Smooth muscle cell (in vitro differentiated cells): ENCODE measurements around the gene POSTN. TPM values are rescaled to one million over a fixed set of nuclear protein-coding genes. Genes with fewer than 3 reads are reported as not detected.

ENCODE experiments used
- DNase-seq: peaks from one replicate; lab custom pipeline; 2025; ENCODE audit not compliant: unreplicated experiment; lab: John Stamatoyannopoulos, UW
- H2AFZ ChIP-seq: fragments of 200-600 bp; sonication (generic); 2 replicates; pipeline ENCODE4 v1.6.0; 2016; ENCODE audit warnings: antibody characterized with exemption, low read depth, mild to moderate bottlenecking
- H3F3A ChIP-seq: fragments of 200-600 bp; sonication (generic); 2 replicates; pipeline ENCODE4 v1.6.0; 2017; ENCODE audit warnings: antibody characterized with exemption, low read depth
- H3K27ac ChIP-seq: fragments of 200-600 bp; sonication (generic); 2 replicates; pipeline ENCODE4 v1.5.1; 2016; ENCODE audit warnings: low read depth, mild to moderate bottlenecking
- H3K27me3 ChIP-seq: fragments of 200-600 bp; sonication (generic); 2 replicates; pipeline ENCODE4 v1.6.1; 2016; ENCODE audit warnings: low read depth, mild to moderate bottlenecking
- H3K36me3 ChIP-seq: fragments of 200-600 bp; sonication (generic); 2 replicates; pipeline ENCODE4 v1.5.1; 2016; ENCODE audit warnings: low read depth
- H3K4me1 ChIP-seq: fragments of 200-600 bp; sonication (generic); 2 replicates; pipeline ENCODE4 v1.5.1; 2016; ENCODE audit warnings: low read depth
- H3K4me2 ChIP-seq: fragments of 200-600 bp; sonication (generic); 2 replicates; pipeline ENCODE4 v1.6.0; 2016; ENCODE audit warnings: mild to moderate bottlenecking
- H3K4me3 ChIP-seq: fragments of 200-600 bp; sonication (generic); 2 replicates; pipeline ENCODE4 v1.5.1; 2016; ENCODE audit warnings: mild to moderate bottlenecking
- H3K79me2 ChIP-seq: fragments of 200-600 bp; sonication (generic); 2 replicates; pipeline ENCODE4 v1.6.0; 2016; ENCODE audit warnings: low read depth, mild to moderate bottlenecking
- H3K9ac ChIP-seq: fragments of 200-600 bp; sonication (generic); 2 replicates; pipeline ENCODE4 v1.6.0; 2016; ENCODE audit warnings: low read depth
- H3K9me3 ChIP-seq: fragments of 200-600 bp; sonication (generic); replicated peaks from 2 replicates; pipeline ENCODE4 v1.5.1; 2016; ENCODE audit warnings: low read depth
- H4K20me1 ChIP-seq: fragments of 200-600 bp; sonication (generic); 2 replicates; pipeline ENCODE4 v1.6.0; 2016; ENCODE audit warnings: low read depth
- CTCF ChIP-seq: fragments of 200-600 bp; sonication (generic); IDR thresholded peaks from 2 replicates; pipeline ENCODE4 v1.5.1; 2017; ENCODE audit warnings: borderline replicate concordance, mild to moderate bottlenecking, antibody characterized with exemption; ENCODE audit not compliant: insufficient read depth, poor library complexity, severe bottlenecking
- WGBS: methylation state at CpG from one replicate; pipeline ENCODE4 v1.1.7; 2016; ENCODE audit warnings: low lambda C conversion rate; 5-methylcytosine and 5-hydroxymethylcytosine counted together
- polyA plus RNA-seq: library from polyadenylated mRNA; unstranded; fragments of >200 nt; fragmentation: Nextera tagmentation; extraction: Ambion mirVana; gene quantifications from 2 replicates; pipeline ENCODE4 v1.2.1, GENCODE V29; 2016
- total RNA-seq: library from RNA; depleted of rRNA; stranded (reverse); fragments of >200 nt; gene quantifications from 2 replicates; pipeline ENCODE4 v1.2.3, GENCODE V29; 2014

The POSTN gene
- total and polyA plus RNA-seq, 2 experiments from 2014 or later, result 38.6 to 50.5 TPM

GRCh38 chr13:37645181-37645740 is 46.7 kb upstream of the POSTN start:
- H4K20me1 ChIP-seq, result no peaks in the 10 kb centered on the region
- 64% methylated on average over 7 of the region's 7 CpGs for WGBS
- H2AFZ ChIP-seq, result peak overlapping the region; percentile 90
- no peaks in the 10 kb centered on the region for H3K27me3 ChIP-seq
- no peaks in the 10 kb centered on the region for H3K36me3 ChIP-seq
- H3F3A ChIP-seq, result no peaks in the 10 kb centered on the region
- H3K79me2 ChIP-seq, result no peaks in the 10 kb centered on the region
- no peaks in the 10 kb centered on the region for H3K9me3 ChIP-seq
- no peak overlapping the region for H3K27ac ChIP-seq
- no peak for TF ChIP-seq CTCF
- peak overlapping the region; percentile 30 for H3K4me2 ChIP-seq
- no peak for DNase-seq
- no peak overlapping the region for H3K4me3 ChIP-seq
- H3K9ac ChIP-seq, result no peak overlapping the region
- peaks cover 15% of the 10 kb centered on the region for H3K4me1 ChIP-seq

- H3K4me3 ChIP-seq, result no peak overlapping the region
- 94% methylated on average over 2 of the region's 2 CpGs for WGBS
These were observed 42.8 kb upstream of the POSTN start for GRCh38 chr13:37641391-37641790.

GRCh38 chr13:37640499-37640898 is 41.9 kb upstream of the POSTN start:
- Histone ChIP-seq H3K4me2 (no peak overlapping the region), H3K9ac (no peak overlapping the region), H3K27ac (no peak overlapping the region), H3K79me2 (no peaks in the 10 kb centered on the region), H4K20me1 (no peaks in the 10 kb centered on the region), H2AFZ (no peak overlapping the region), H3K4me3 (no peak overlapping the region), H3F3A (no peaks in the 10 kb centered on the region), H3K9me3 (no peaks in the 10 kb centered on the region), H3K27me3 (no peaks in the 10 kb centered on the region), H3K36me3 (no peaks in the 10 kb centered on the region), H3K4me1 (peaks cover 13% of the 10 kb centered on the region)
- TF ChIP-seq CTCF, result peak; percentile 66
- 12% methylated on average over 2 of the region's 2 CpGs for WGBS
- DNase-seq, result no peak

More at GRCh38 chr13:37641391-37641790, 42.8 kb upstream of the POSTN start:
- Histone ChIP-seq H3K4me2 (no peak overlapping the region), H3F3A (no peaks in the 10 kb centered on the region), H4K20me1 (no peaks in the 10 kb centered on the region), H2AFZ (no peak overlapping the region), H3K4me1 (peaks cover 15% of the 10 kb centered on the region), H3K27ac (no peak overlapping the region), H3K9ac (no peak overlapping the region), H3K27me3 (no peaks in the 10 kb centered on the region), H3K9me3 (no peaks in the 10 kb centered on the region), H3K36me3 (no peaks in the 10 kb centered on the region), H3K79me2 (no peaks in the 10 kb centered on the region)
- no peak for TF ChIP-seq CTCF
- DNase-seq, result no peak

GRCh38 chr13:37636701-37637100 is 38.1 kb upstream of the POSTN start:
- Histone ChIP-seq H3K79me2 (no peaks in the 10 kb centered on the region), H3K4me3 (no peak overlapping the region), H4K20me1 (no peaks in the 10 kb centered on the region), H3K9me3 (no peaks in the 10 kb centered on the region), H3K4me2 (no peak overlapping the region), H3K36me3 (no peaks in the 10 kb centered on the region), H3K27ac (no peak overlapping the region), H3F3A (no peaks in the 10 kb centered on the region), H2AFZ (peak overlapping the region; percentile 1), H3K4me1 (peaks cover 6% of the 10 kb centered on the region), H3K27me3 (no peaks in the 10 kb centered on the region), H3K9ac (no peak overlapping the region)
- WGBS, result 57% methylated on average over 8 of the region's 8 CpGs
- TF ChIP-seq CTCF, result no peak
- no peak for DNase-seq
